Measurements from ENCODE around the gene PRKAG2. TPM values are rescaled to one million over a fixed set of nuclear protein-coding genes. Genes with fewer than 3 reads are reported as not detected.

PRKAG2 gene
- total and polyA plus RNA-seq, 2 experiments from 2014 or later, result 9.1 to 14.9 TPM

GRCh38 chr7:151699928-151700319 lies 177.0 kb downstream of the PRKAG2 start:
- TF ChIP-seq CREB1 (CRISPR knock-in tag; IDR thresholded peaks at IDR 0.05; ENCODE audit: low read depth), result no peak
- TF ChIP-seq ETS1 (IDR thresholded peaks at IDR 0.05), result no peak
- TF ChIP-seq STAT1 (IDR thresholded peaks at IDR 0.05; ENCODE audit: unreplicated experiment), result no peak
- no peak for TF ChIP-seq ZNF331 (CRISPR knock-in tag; IDR thresholded peaks at IDR 0.05; ENCODE audit: low read depth)
- TF ChIP-seq ZNF462 (CRISPR knock-in tag; IDR thresholded peaks at IDR 0.05), result no peak
- TF ChIP-seq ZNF114 (CRISPR knock-in tag; IDR thresholded peaks at IDR 0.05), result no peak
- no peak for TF ChIP-seq JUNB (IDR thresholded peaks at IDR 0.05; ENCODE audit: unreplicated experiment)
- TF ChIP-seq CTCF (conservative IDR thresholded peaks at IDR 0.05; ENCODE audit: low read depth in 2 of 2), result no peak
- no peak for TF ChIP-seq REST (IDR thresholded peaks at IDR 0.05; ENCODE audit: unreplicated experiment)
- TF ChIP-seq NANOG (IDR thresholded peaks at IDR 0.05; ENCODE audit: borderline replicate concordance), result no peak
- no peak for TF ChIP-seq EZH2phosphoT487 (IDR thresholded peaks at IDR 0.05; ENCODE audit: unreplicated experiment)
- TF ChIP-seq EZH2 (IDR thresholded peaks at IDR 0.05; ENCODE audit: low read depth, unreplicated experiment), result no peak
- TF ChIP-seq POLR2AphosphoS5 (IDR thresholded peaks at IDR 0.05; ENCODE audit: low read depth), result no peak
- H3K4me1 ChIP-seq (ENCODE audit: insufficient read depth), result no peaks in the 10 kb centered on the region; the same call in 1 of the 2 replicates
- H3K9me2 ChIP-seq (ENCODE audit: insufficient read depth), result no peaks in the 10 kb centered on the region
- H3K27me3 ChIP-seq (ENCODE audit: insufficient read depth), result no peaks in the 10 kb centered on the region
- Mint-ChIP-seq H3K27ac (no peak overlapping the region), H3K9me3 (no peaks in the 10 kb centered on the region; the same call in 2 of the 3 replicates), H3K4me3 (no peak overlapping the region), H3K4me1 (peaks cover 20% of the 10 kb centered on the region), H3K36me3 (ENCODE audit: low read depth) (no peaks in the 10 kb centered on the region; the same call in 2 of the 3 replicates), H3K27me3 (ENCODE audit: insufficient read depth, low read depth, poor library complexity) (peaks cover 12% of the 10 kb centered on the region)
- ATAC-seq (no peak), DNase-seq (ENCODE audit: low spot score) (no peak)
- no peak overlapping the region for H3K4me2 ChIP-seq
- no peak overlapping the region for H3K4me3 ChIP-seq
- H3K79me2 ChIP-seq (replicated peaks; ENCODE audit: insufficient read depth), result no peaks in the 10 kb centered on the region
- no peaks in the 10 kb centered on the region for H4K20me1 ChIP-seq (replicated peaks; ENCODE audit: insufficient read depth)
- H3K27ac ChIP-seq (ENCODE audit: low read depth), result no peak overlapping the region
- no peak overlapping the region for H2AFZ ChIP-seq
- no peaks in the 10 kb centered on the region for H3K36me3 ChIP-seq (ENCODE audit: insufficient read depth)
- H3F3A ChIP-seq (replicated peaks; ENCODE audit: low read depth), result no peaks in the 10 kb centered on the region
